Activated CD8-positive, alpha-beta T cell treated with anti-CD3 and anti-CD28 coated beads, Interleukin-2, amount 10 ng/mL, durations not matched to agents 7 days and 5 days (primary cell): ENCODE measurements around the gene AGAP1. TPM values are rescaled to one million over a fixed set of nuclear protein-coding genes. Genes with fewer than 3 reads are reported as not detected.

Experiments used
- ATAC-seq: fragments of 150-1000 bp; cut with Tn5 transposase; one replicate; pipeline ENCODE4 v1.10.0; 2021; ENCODE audit warnings: moderate library complexity
- CTCF ChIA-PET: fragments of 350-600 bp; sonication (Branson Sonifier 250); formaldehyde crosslinking; loops from one replicate; lab custom pipeline; 2021; ENCODE audit warnings: antibody characterized with exemption; lab: Charles Lee
- POLR2A ChIA-PET: fragments of 350-600 bp; sonication (Branson Sonifier 250); formaldehyde crosslinking; loops from one replicate; lab custom pipeline; 2021; ENCODE audit warnings: antibody characterized with exemption; lab: Charles Lee
- DNase-seq: peaks from one replicate; pipeline ENCODE4 v3.0.0-alpha.2; 2020
- H3K27ac Mint-ChIP-seq: one replicate; pipeline ENCODE4 v1.8.0; 2021; ENCODE audit warnings: mild to moderate bottlenecking, mixed read lengths
- H3K27me3 Mint-ChIP-seq: one replicate; pipeline ENCODE4 v1.8.0; 2021; ENCODE audit warnings: low read depth, mixed read lengths
- H3K36me3 Mint-ChIP-seq: one replicate; pipeline ENCODE4 v1.8.0; 2021; ENCODE audit warnings: low read depth, mixed read lengths
- H3K4me1 Mint-ChIP-seq: one replicate; pipeline ENCODE4 v1.8.0; 2021; ENCODE audit warnings: low read depth, mixed read lengths
- H3K4me3 Mint-ChIP-seq: one replicate; pipeline ENCODE4 v1.8.0; 2021; ENCODE audit warnings: mild to moderate bottlenecking, mixed read lengths
- H3K9me3 Mint-ChIP-seq: one replicate; pipeline ENCODE4 v1.8.0; 2022; ENCODE audit warnings: mixed read lengths; ENCODE audit not compliant: insufficient read depth
- total RNA-seq, 2 experiments: library from RNA; stranded (reverse); gene quantifications; one replicate each; pipeline ENCODE4 v1.2.3, GENCODE V29; 2021

AGAP1 gene
- total RNA-seq, 2 experiments from 2014 or later, result 0.82 to 1.3 TPM

GRCh38 chr2:235860111-235860510 lies 366.3 kb downstream of the AGAP1 start:
- H3K27me3 Mint-ChIP-seq, result peaks cover 4% of the 10 kb centered on the region
- ATAC-seq (no peak), DNase-seq (no peak)
- H3K4me1 Mint-ChIP-seq, result no peaks in the 10 kb centered on the region
- no peak overlapping the region for H3K27ac Mint-ChIP-seq
- no peaks in the 10 kb centered on the region for H3K9me3 Mint-ChIP-seq
- H3K4me3 Mint-ChIP-seq, result no peak overlapping the region
- POLR2A ChIA-PET, result no interaction called here
- H3K36me3 Mint-ChIP-seq, result no peaks in the 10 kb centered on the region
- CTCF ChIA-PET, result no interaction called here

GRCh38 chr2:235860871-235861270 lies 367.0 kb downstream of the AGAP1 start:
- Mint-ChIP-seq H3K27ac (no peak overlapping the region), H3K27me3 (peaks cover 4% of the 10 kb centered on the region), H3K4me1 (no peaks in the 10 kb centered on the region), H3K36me3 (no peaks in the 10 kb centered on the region), H3K4me3 (no peak overlapping the region), H3K9me3 (no peaks in the 10 kb centered on the region)
- CTCF ChIA-PET, result no interaction called here
- POLR2A ChIA-PET, result no interaction called here
- ATAC-seq, result no peak
- DNase-seq, result no peak

- H3K27ac Mint-ChIP-seq, result no peak overlapping the region
- DNase-seq, result no peak
These were observed 367.5 kb downstream of the AGAP1 start for GRCh38 chr2:235861383-235861782.

GRCh38 chr2:235863414-235863813 lies 369.6 kb downstream of the AGAP1 start:
- Mint-ChIP-seq H3K9me3 (no peaks in the 10 kb centered on the region), H3K4me3 (no peak overlapping the region), H3K27me3 (peaks cover 4% of the 10 kb centered on the region), H3K27ac (no peak overlapping the region), H3K36me3 (no peaks in the 10 kb centered on the region), H3K4me1 (no peaks in the 10 kb centered on the region)
- ATAC-seq, result no peak
- ChIA-PET POLR2A (no interaction called here), CTCF (no interaction called here)
- no peak for DNase-seq

More at GRCh38 chr2:235861383-235861782, 367.5 kb downstream of the AGAP1 start:
- H3K9me3 Mint-ChIP-seq, result no peaks in the 10 kb centered on the region
- ATAC-seq, result no peak
- peaks cover 4% of the 10 kb centered on the region for H3K27me3 Mint-ChIP-seq
- no peaks in the 10 kb centered on the region for H3K36me3 Mint-ChIP-seq
- ChIA-PET POLR2A (no interaction called here), CTCF (no interaction called here)
- H3K4me1 Mint-ChIP-seq, result no peaks in the 10 kb centered on the region
- H3K4me3 Mint-ChIP-seq, result no peak overlapping the region

GRCh38 chr2:235864302-235864701 lies 370.5 kb downstream of the AGAP1 start:
- no peaks in the 10 kb centered on the region for H3K9me3 Mint-ChIP-seq
- H3K4me1 Mint-ChIP-seq, result no peaks in the 10 kb centered on the region
- no peak overlapping the region for H3K4me3 Mint-ChIP-seq
- CTCF ChIA-PET, result no interaction called here
- no peak for DNase-seq
- POLR2A ChIA-PET, result no interaction called here
- no peaks in the 10 kb centered on the region for H3K36me3 Mint-ChIP-seq
- no peak overlapping the region for H3K27ac Mint-ChIP-seq
- no peak for ATAC-seq
- H3K27me3 Mint-ChIP-seq, result peaks cover 2% of the 10 kb centered on the region

GRCh38 chr2:235864733-235865515 lies 371.1 kb downstream of the AGAP1 start:
- Mint-ChIP-seq H3K27ac (no peak overlapping the region), H3K4me3 (no peak overlapping the region), H3K36me3 (no peaks in the 10 kb centered on the region), H3K9me3 (no peaks in the 10 kb centered on the region), H3K27me3 (peaks cover 2% of the 10 kb centered on the region), H3K4me1 (no peaks in the 10 kb centered on the region)
- POLR2A ChIA-PET, result no interaction called here
- CTCF ChIA-PET, result no interaction called here
- DNase-seq (no peak), ATAC-seq (no peak)

- Mint-ChIP-seq H3K36me3 (no peaks in the 10 kb centered on the region), H3K9me3 (no peaks in the 10 kb centered on the region), H3K4me1 (no peaks in the 10 kb centered on the region), H3K4me3 (no peak overlapping the region), H3K27ac (no peak overlapping the region), H3K27me3 (peaks cover 2% of the 10 kb centered on the region)
- POLR2A ChIA-PET, result no interaction called here
- DNase-seq (no peak), ATAC-seq (no peak)
- CTCF ChIA-PET, result no interaction called here
These were observed 372.5 kb downstream of the AGAP1 start for GRCh38 chr2:235866373-235866772.

GRCh38 chr2:235868224-235868623 lies 374.4 kb downstream of the AGAP1 start:
- no peaks in the 10 kb centered on the region for H3K9me3 Mint-ChIP-seq
- ChIA-PET CTCF (no interaction called here), POLR2A (no interaction called here)
- H3K27ac Mint-ChIP-seq, result no peak overlapping the region
- H3K27me3 Mint-ChIP-seq, result peaks cover 2% of the 10 kb centered on the region
- H3K4me3 Mint-ChIP-seq, result no peak overlapping the region
- no peaks in the 10 kb centered on the region for H3K36me3 Mint-ChIP-seq
- no peaks in the 10 kb centered on the region for H3K4me1 Mint-ChIP-seq
- no peak for ATAC-seq
- DNase-seq, result no peak

- ATAC-seq (no peak), DNase-seq (no peak)
- no peak overlapping the region for H3K27ac Mint-ChIP-seq
- POLR2A ChIA-PET, result no interaction called here
- CTCF ChIA-PET, result no interaction called here
- H3K4me3 Mint-ChIP-seq, result no peak overlapping the region
- H3K9me3 Mint-ChIP-seq, result no peaks in the 10 kb centered on the region
- H3K36me3 Mint-ChIP-seq, result no peaks in the 10 kb centered on the region
- no peaks in the 10 kb centered on the region for H3K4me1 Mint-ChIP-seq
- peaks cover 1% of the 10 kb centered on the region for H3K27me3 Mint-ChIP-seq
These were observed 374.8 kb downstream of the AGAP1 start for GRCh38 chr2:235868645-235869044.

GRCh38 chr2:235870515-235870914 lies 376.7 kb downstream of the AGAP1 start:
- Mint-ChIP-seq H3K27me3 (no peaks in the 10 kb centered on the region), H3K4me1 (no peaks in the 10 kb centered on the region), H3K9me3 (no peaks in the 10 kb centered on the region), H3K27ac (no peak overlapping the region), H3K4me3 (no peak overlapping the region), H3K36me3 (no peaks in the 10 kb centered on the region)
- no peak for ATAC-seq
- no peak for DNase-seq
- POLR2A ChIA-PET, result no interaction called here
- CTCF ChIA-PET, result no interaction called here

- Mint-ChIP-seq H3K27ac (no peak overlapping the region), H3K27me3 (no peaks in the 10 kb centered on the region)
- ATAC-seq, result no peak
These were observed 382.3 kb downstream of the AGAP1 start for GRCh38 chr2:235876099-235876679.

GRCh38 chr2:235877275-235877802 lies 383.5 kb downstream of the AGAP1 start:
- Mint-ChIP-seq H3K4me1 (no peaks in the 10 kb centered on the region), H3K27me3 (no peaks in the 10 kb centered on the region), H3K4me3 (no peak overlapping the region), H3K27ac (no peak overlapping the region), H3K9me3 (no peaks in the 10 kb centered on the region), H3K36me3 (no peaks in the 10 kb centered on the region)
- CTCF ChIA-PET, result no interaction called here
- DNase-seq (no peak), ATAC-seq (no peak)
- POLR2A ChIA-PET, result no interaction called here

More at GRCh38 chr2:235876099-235876679, 382.3 kb downstream of the AGAP1 start:
- POLR2A ChIA-PET, result no interaction called here
- no peaks in the 10 kb centered on the region for H3K36me3 Mint-ChIP-seq
- H3K4me3 Mint-ChIP-seq, result no peak overlapping the region
- no peaks in the 10 kb centered on the region for H3K4me1 Mint-ChIP-seq
- H3K9me3 Mint-ChIP-seq, result no peaks in the 10 kb centered on the region
- DNase-seq, result no peak
- CTCF ChIA-PET, result no interaction called here
